Esophagus mucosa (tissue), 1 donor: Measurements from ENCODE around the gene KIRREL1. TPM values are rescaled to one million over a fixed set of nuclear protein-coding genes. Genes with fewer than 3 reads are reported as not detected.

Experiments used
- ATAC-seq: fragments of 200-7000 bp; cut with Tn5 transposase; one replicate; pipeline ENCODE4 v1.9.1; 2020
- total RNA-seq: library from RNA; stranded (reverse); gene quantifications from one replicate; pipeline ENCODE4 v1.2.4, GENCODE V29; 2023
- donor health status: DM: yes; HTN: yes; CAD: no.

The KIRREL1 gene
- total RNA-seq, 1 donor from 2014 or later = 9.9 TPM

DNA sequence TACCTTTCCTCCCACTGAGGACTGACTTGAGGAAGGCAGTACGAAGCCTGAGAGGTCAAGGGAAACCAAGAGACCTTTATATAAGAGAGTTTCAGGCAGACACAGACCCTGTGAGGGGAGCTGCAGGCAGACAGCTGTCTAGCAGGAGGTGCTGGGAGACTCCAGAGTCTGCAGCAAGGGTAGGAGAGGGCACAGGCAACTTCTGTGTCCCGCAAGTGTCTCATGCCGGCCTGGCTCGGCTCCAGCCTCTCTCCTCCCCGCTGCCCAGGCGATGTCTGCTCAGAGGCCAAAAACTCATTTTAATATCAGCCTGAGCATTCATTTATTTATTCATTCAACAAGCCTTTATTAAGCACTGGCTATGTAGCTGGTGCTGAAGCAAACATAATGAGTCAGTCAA, 83.0 kb downstream of the KIRREL1 start:
- ATAC-seq = no peak

DNA sequence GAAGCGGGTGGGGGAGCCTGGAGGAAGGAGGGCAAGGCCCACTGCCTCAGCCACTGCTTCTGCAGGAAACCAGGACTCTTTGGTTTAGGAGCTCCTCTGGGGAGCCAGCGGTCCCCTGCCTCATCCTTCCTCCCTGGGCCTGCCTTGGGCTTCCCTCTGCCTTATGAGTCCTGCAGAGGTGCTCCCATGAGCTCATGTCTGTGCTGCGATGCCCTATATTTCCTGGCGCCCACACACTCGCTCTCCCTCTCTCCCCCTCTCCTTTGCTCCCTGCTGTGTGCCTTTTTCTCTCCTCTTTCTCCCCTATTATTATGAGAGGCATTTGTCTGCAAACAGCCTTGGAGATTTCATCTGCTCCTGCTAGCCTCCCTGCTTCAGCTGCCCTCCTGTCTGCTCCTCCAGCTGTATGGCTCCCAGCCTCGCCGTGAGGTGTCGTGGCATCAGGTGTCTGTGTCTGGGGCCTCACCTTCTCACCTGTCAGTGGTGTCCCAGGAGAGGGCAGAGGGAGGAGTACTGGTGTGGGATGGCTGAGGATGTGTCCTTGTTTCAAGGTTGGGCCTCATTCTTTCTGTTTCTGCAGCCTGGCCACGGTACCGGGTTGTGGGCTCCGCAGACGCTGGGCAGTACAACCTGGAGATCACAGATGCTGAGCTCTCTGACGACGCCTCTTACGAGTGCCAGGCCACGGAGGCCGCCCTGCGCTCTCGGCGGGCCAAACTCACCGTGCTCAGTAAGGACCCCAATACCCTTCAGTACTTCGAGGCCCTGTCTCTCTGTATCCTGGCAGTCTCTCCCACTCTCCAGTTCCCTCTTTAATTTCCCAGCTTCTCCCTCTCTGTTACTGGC, 84.2 kb downstream of the KIRREL1 start:
- no peak for ATAC-seq

DNA sequence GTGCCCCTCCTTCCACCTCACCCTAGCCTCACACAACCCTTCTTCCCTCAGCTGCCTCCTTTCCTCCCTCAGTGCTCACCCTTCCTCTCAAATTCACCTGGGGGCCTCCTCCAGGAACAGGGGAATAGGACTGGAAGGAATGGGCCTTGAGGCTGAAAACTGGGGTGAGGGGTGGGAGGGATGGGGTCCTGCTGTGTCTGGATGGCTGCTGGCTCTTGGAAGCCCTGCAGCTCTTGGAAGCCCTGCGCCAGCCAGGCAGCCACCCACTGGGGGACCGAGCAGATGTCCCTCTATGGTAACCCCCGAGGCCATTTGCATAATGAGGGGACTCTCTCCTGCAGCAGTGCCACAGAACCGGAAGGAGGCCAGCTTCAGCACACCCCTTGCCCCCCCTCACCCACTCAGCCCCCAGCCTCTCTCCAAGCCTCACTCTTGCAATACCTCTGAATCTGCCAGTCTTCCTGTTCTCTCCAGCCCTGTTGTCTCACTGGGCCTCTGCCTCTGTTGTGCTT, 85.2 kb downstream of the KIRREL1 start:
- ATAC-seq = no peak

- no peak for ATAC-seq
Observed at GRCh38 chr1:158080066-158080465, 86.6 kb downstream of the KIRREL1 start.

- ATAC-seq = no peak
Observed at GRCh38 chr1:158084336-158084735, 90.9 kb downstream of the KIRREL1 start.

GRCh38 chr1:158084747-158085146, 91.3 kb downstream of the KIRREL1 start:
- ATAC-seq = no peak

DNA sequence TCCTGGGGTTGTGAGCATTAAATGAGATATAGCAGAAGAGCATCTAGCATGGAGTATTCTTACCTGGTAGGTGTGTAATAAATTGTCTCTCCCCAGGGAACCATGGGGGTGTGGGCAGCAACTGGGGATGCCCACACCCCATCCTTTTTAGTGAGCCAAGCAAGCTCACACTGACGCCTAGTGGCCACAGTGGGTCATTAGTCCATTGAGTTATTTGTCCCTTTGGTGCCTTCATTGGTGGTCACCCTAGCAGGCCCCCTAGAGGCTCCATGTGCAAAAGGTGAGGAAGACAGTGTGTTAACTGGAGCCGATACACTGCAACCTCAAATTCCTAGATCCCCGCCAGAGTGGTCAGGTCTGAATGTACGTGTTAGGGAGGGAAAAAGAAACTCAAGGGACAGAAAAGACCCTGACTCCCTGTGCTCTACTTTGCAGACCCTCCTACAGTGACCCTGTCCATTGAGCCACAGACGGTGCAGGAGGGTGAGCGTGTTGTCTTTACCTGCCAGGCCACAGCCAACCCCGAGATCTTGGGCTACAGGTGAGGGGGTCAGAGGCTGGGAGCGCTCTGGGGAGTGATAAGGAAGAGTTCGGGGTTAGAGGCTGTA, 94.0 kb downstream of the KIRREL1 start:
- ATAC-seq = peak; percentile 61

- ATAC-seq = no peak
Observed at GRCh38 chr1:158089476-158089875, 96.0 kb downstream of the KIRREL1 start.

DNA sequence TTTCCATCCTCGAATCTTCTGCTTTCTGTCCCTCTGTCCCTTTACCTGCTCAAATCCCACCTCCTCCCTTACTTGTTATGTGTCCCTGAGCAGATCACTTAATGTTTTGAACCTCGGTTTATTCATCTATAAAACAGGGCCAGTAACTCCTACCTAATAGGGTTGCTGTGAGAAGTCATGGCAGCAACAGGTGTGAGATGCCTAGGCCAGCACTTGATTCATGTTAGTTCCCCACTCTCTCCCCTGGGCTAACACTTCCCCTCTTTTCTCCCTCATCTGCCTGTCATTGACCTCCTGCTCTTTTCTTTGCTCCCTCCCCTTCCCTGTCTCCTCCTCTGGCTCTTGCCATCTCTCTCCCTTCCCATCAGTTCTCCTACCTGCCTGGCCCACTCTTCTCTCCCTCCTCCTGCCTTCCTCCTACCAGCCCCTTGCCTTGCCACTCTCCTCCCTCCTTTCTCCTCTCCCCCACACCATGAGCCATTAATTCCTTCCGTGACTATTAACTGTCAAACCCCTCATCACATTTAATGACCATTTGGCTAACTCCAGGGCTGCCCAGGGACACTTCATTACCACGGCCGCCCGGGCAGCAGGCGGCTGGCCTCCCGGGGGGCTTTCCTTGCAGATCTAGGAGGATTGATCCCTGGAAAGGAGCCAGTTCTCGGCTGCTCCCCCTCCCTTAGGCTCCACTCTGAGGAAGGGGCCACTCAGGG, 96.6 kb downstream of the KIRREL1 start:
- ATAC-seq = no peak

DNA sequence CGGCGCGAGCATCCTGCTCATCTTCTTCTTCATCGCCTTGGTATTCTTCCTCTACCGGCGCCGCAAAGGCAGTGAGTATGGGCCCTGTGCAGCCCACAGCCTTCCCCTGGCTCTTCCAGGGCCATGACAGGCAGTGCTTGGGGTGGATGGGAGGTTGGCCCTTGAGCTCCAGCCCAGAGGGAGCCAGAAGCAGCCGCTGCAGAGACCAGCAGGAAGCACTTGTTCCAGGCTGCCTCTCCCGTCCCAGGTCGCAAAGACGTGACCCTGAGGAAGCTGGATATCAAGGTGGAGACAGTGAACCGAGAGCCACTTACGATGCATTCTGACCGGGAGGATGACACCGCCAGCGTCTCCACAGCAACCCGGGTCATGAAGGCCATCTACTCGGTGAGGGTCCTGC, 99.9 kb downstream of the KIRREL1 start:
- no peak for ATAC-seq

DNA sequence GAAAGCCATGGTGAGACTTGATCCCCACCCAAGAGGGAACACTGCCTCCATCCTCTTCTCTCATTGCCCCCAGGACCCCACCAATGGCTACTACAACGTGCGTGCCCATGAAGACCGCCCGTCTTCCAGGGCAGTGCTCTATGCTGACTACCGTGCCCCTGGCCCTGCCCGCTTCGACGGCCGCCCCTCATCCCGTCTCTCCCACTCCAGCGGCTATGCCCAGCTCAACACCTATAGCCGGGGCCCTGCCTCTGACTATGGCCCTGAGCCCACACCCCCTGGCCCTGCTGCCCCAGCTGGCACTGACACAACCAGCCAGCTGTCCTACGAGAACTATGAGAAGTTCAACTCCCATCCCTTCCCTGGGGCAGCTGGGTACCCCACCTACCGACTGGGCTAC, 101.1 kb downstream of the KIRREL1 start:
- no peak for ATAC-seq

DNA sequence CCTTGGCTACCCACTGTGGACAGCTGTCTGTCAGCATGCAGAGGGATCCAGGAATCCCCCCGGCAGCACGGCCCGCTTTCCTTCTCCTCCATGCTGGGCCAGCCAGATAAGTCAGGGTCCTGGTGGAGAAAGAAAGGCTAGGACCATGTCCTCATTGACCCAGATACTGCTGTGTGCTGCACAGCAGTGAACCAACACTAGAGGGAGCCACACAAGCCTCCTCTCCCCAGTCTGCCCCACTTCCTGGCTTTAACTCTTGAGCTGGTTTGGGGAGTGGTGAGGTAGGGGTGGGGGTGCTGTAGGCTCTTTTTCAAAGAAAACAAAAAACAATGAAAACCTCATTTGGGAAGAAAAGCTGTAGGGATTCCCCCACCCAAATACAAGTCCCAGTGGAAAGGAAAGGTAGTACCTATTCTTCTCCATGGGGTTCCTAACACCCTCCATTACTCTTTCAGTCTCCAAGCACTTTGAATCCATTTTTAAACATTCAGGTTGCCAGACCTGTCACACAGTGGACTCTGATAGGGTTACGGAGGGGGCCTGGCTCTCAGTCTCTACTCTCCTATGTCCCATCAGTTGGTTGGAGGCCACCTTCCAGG, 102.4 kb downstream of the KIRREL1 start:
- ATAC-seq = peak; percentile 69

GRCh38 chr1:158098256-158098655, 104.8 kb downstream of the KIRREL1 start:
- peak; percentile 81 for ATAC-seq

DNA sequence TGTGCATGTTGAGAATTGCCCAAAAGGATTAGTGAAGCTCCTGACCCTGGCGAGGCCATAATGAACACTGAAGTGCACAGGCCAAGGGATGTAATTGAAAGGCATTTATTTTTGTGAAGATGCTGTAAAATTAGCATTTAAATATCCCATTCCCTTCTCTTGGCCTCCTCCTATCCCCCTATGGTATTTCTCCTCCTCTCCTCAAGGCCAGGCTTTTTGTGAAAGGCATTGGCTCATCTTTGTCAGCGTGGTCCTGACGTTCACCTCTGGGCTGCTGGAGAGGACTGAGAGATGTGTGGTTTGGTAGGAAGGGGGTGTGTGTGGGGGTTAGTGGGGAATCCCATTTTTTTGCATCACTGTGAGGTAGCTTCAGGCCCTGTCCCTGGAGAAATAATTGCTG, 105.7 kb downstream of the KIRREL1 start:
- no peak for ATAC-seq

DNA sequence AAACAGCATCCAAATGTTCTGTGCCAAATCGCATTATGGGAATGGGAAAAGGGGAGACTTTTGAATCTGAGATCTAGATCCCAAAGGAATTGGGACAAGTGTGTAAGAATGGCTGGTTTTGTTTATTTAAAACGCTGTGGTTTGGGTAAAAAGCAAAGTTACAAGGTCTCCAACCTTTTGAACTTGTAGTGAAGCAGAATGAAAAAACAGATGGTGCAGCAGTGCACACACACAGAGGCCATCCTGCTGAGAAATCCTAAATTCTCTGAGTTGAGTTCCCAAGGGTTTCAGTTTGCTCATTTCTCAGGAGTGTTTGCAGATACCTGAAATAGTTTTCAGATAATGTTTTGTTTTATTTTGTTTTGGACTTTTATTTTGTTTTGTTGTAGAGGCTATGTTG, 107.1 kb downstream of the KIRREL1 start:
- ATAC-seq = no peak

DNA sequence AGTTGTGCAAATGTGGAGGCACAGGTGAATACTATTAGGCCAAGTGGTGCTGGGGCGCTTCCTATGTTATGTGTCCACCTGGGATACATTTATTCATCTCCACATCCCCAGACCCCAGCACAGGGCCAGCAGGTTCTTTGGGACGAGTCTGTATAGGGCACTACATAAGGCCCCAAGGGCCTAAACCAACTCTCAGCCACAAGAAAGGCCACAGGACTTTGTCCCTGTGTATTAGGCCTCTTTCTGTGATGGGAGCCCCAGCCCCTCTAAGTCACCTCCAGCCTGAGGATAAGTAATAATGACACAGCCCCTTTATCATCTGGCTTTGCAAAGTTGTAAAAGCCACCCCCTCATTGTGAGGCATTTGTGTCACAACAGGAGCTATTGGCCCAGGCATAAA, 108.0 kb downstream of the KIRREL1 start:
- no peak for ATAC-seq

GRCh38 chr1:158101927-158102326, 108.5 kb downstream of the KIRREL1 start:
- peak; percentile 48 for ATAC-seq

DNA sequence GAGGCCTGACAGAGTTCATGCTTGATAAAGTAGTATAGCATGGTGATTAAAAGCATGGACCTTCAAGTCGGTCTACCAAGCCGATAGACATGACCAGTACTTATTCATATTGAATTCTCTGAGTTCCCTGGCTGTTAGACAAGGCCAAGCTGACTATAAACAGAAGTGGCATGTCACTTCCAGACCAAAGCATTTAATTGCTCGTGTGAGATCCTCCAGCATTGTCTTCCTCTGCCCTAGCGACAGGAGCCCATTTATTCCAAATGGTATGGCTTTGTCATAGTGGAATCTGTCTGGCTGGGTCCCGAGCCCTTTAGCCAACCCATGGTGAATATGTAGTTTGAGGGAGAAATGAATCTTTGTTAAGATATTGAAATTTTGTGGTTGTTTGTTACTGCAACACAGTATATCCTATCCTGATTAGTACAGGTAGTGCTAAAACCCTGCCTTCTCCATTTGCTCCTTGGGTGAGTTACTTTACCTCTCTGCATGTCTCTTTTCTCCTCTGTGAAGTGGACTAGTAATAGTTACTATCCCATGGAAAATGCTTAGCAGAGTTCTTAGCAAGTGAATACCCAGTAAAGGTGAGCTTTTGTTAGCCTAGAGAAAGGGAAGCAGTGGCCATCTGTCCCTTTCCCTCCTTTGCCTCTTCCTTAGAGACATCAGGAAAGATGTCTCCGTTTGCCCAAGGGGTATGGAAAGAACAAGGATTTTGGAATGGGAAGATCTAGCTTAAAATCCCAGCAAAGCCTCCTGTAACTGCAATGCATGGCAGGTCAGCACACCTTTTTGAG, 109.6 kb downstream of the KIRREL1 start:
- ATAC-seq = no peak

- no peak for ATAC-seq
Observed at GRCh38 chr1:158103861-158104522, 110.5 kb downstream of the KIRREL1 start.

- ATAC-seq = no peak
Observed at GRCh38 chr1:158104891-158105290, 111.4 kb downstream of the KIRREL1 start.

DNA sequence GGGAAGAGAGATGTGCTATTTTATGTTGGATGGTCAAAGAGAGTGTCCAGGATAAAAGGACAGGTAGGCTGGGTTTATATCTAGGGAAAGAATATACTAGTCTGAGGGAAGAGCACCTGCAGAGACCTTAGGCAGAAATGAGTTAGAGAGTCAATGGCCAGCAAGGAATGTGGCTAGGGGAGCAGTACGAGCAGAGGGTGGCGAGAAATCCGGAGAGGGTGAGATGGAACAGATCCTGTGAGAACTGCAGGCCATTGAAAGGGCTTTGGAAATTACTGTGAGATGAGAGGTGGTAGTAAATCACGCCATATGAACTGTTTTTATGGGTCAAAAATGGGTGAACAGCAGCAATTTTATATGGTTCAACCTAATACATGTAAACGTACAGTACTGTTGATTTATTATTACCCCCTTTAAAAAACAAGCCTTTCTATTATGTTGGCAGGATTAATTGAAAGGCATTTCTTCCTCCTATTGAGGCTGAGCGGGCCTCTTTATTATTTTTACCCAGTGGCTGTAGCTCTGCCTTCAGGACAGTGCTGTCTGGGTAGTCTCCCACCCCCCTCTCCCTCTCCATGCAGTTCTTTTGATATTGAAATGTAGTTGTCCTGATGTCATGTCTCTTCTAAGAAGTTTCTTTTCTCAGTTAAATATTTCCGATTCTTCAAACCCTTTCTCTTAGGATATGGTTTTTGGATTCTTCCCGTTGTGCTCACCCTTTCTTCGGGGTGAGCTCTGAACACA, 112.1 kb downstream of the KIRREL1 start:
- ATAC-seq = no peak
